DMS53 treated with DMSO at 0.1 percent for 48 hours (cell line): ENCODE results near the gene AHCY.
"Not testable (repeated sequence)": the region's sequence is repeated elsewhere in the genome, so short reads cannot be mapped to it uniquely, and the experiment has no call there.

Experiments
- DNase-seq: peaks from one replicate; lab custom pipeline; 2025; ENCODE audit not compliant: unreplicated experiment; lab: John Stamatoyannopoulos, UW

The AHCY gene

DNA sequence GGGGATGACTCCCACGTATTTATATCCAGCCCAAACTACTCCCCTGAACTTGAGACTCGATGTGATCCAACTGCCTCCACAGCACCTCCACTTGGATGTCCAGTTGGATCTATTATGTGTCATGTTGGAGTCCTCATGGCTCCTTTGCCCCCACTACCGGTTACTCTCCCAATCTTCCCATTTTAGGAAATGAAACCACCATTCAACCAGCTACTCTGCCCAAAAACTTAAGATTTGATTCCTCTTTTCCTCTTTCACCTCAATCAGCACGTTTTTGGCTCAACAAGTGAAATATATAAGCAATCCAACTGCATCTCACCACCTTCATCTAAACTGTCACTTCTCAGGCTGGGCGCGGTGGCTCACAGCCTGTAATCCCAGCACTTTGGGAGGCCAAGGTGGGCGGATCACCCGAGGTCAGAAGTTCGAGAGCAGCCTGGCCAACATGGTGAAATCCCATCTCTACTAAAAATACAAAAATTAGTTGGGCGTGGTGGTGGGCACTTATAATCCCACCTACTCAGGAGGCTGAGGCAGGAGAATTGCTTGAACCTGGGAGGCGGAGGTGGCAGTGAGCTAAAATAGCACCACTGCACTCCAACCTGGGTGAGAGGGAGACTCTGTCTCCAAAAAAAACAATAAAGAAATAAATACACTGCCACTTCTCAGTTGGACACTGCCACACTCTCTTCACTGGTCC lies 3.4 kb downstream of the AHCY start:
- DNase-seq = no peak

DNA sequence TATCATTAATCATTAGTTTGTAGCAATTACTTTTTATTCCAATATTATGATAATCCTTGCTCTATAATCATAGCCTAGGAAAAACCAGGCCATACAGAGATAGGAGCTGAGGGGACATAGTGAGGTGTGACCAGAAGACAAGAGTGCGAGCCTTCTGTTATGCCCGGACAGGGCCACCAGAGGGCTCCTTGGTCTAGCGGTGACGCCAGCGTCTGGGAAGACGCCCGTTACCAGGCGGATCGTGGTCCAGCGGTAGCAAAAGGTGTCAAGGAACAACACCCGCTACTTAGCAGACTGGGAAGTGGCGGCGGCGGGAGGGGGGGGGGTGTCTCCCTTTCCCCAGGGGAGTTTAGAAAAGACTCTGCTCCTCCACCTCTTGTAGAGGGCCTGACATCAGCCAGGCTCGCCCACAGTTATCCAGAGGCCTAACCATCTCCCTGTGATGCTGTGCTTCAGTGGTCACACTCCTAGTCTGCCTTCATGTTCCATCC lies 4.8 kb downstream of the AHCY start:
- DNase-seq = not testable (repeated sequence)

DNA sequence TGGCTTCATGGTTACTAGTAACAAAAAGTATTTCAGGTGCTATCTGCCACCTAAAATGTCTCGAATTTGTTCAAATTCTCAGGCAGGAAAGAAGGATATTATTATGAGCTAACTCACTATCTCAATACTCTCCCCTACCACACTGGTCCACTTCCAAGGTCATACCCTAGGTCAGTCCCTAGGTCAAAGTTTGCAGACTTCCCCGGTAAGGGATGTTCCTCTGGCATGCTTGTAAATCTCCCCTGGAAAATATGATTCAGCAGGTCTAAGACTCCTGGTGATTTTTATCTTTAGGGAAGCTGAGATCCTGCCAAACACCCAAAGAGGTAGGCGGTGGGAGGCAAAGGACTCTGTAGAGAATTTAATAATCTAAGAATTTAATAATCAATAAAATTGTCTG lies 6.7 kb downstream of the AHCY start:
- no peak for DNase-seq

DNA sequence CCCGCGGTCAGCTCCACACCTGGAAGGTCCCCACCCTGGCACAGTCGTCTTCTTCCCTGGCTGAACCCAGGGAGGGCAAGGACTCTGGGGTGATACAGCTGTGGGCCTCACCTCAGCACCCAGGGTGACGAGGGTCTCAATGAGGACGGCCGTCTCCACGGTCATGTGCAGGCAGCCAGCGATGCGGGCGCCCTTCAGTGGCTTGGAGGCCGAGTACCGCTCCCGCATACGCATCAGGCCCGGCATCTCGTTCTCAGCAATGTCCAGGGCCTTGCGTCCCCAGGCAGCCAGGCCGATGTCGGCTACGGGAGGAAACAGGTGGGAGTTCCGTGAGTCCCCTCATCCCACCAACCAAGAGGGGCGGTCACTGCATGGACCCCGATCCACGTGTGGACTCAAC lies 7.9 kb downstream of the AHCY start:
- no peak for DNase-seq

DNA sequence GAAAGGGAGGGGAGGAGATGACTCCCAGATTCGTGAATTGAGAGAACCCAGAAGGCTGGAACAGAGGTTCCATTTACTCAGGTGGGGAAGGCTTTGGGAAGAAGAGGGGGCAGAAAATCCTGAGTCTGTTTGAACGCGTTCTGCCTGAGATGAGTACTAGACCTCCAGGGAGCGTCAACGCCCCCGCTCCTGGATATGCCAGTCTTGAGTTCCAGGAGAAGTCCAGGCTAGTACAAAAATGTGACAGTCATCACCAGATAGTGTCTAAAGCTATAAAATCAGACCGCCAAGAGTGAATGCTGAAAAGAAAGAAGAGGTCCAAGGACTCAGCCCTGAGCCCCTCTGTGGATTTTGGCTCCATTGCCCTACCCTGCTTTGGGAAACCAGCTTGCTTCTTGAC lies 8.6 kb downstream of the AHCY start:
- DNase-seq = no peak

DNA sequence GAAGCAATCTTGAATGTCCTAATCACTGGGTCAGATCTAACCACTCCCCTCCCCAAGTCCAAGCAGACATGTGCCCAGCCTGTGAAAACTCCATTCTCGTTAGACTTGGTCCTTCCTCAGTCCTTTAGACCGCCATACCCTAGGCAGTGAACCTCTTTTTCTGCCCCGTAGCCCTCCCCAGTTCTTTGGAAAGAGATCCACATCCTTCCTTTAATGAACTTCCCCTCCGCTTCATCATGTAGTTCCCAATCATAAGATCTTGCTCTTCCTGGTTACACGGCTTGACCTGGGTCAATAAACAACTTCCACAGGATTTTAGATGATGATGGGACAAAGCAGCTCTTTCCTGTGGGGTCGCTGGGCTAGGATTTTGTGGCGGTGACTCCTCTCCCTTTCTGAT lies 9.6 kb downstream of the AHCY start:
- no peak for DNase-seq

DNA sequence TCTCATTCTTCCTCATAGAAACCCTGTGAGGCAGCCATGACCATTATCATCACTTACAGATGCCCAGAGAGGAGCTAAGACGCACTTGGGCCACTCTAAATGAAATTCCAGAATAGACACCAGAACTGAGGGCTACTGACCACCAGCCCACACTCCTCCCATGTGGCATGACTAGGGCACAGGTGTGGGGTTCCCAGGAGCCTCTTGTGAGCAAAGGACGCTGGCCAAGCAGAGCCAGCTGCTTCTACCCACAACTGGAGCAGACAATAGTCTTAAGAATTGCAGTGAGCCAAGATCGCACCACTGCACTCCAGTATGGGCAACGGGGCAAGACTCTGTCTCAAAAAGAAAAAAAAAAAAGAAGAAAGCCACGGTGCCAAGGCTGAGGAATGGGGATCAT lies 10.0 kb downstream of the AHCY start:
- DNase-seq = no peak

DNA sequence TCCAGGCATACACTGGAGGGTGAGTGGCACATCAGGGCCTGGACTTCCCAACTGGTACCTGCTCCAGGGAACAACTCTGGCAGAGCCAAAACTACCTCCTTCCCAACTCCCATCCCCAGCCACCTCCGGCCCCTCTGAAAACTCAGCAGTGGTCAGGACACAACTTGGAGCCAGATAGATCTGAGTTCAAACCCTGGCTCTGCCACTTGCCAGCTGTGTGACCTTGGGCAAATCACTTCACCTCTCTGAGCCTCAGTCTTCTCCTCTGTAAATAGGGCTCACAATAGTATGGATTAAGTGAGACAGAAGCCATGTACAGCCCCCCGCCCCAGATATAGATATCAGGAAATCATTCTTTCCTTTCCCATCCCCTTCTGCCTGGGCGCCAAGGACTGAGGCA lies 10.7 kb downstream of the AHCY start:
- DNase-seq = no peak

DNA sequence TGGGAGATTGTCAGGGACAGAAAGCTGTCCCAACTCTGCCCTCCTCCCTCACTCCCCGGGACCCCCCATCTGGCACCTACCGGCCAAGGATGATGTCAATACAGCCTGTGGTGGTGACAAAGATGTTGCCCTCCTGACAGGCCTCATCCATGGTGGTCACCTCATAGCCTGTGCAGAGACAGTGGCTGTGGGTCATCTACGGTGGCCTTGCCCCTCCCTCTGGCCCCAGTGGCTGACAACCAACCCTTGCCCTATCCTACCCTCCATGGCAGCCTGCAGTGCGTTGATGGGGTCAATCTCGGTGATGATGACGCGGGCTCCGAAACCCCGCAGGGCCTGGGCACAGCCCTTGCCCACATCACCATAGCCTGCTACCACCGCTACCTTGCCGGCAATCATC lies 12.7 kb downstream of the AHCY start:
- no peak for DNase-seq

DNA sequence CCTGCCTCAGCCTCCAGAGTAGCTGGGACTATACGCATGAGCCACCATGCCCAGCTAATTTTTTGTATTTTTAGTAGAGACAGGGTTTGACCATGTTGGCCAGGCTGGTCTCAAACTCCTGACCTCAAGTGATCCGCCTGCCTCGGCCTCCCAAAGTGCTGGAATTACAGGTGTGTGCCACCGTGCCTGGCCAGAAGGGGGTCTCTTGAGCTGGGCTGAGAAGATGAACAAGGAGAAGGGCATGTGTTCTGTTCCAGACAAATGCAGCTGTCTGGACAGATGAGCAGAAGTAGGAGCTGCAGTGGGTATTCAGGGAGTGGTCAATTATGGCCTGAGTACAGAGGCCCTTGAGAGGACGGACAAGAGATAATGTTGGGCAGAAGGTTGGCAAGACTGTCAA lies 15.7 kb downstream of the AHCY start:
- DNase-seq = not testable (repeated sequence)

DNA sequence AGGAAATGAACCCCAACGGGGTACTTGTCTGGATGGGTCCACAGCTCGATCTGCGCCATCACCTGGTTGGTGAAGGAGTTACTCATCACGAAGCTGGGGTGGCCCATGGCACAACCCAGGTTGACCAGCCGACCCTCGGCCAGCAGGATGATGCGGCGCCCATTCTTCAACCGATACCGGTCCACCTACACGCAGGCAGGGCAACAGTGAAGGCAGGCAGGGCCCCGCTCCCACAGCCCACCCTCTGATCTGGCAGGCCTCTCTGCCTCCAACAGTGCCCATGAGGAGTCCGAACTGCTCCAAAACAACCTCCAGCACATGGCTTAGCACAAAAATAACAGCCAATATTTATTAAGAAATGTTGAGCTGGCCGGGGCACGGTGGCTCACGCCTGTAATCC lies 17.7 kb downstream of the AHCY start:
- no peak for DNase-seq

DNA sequence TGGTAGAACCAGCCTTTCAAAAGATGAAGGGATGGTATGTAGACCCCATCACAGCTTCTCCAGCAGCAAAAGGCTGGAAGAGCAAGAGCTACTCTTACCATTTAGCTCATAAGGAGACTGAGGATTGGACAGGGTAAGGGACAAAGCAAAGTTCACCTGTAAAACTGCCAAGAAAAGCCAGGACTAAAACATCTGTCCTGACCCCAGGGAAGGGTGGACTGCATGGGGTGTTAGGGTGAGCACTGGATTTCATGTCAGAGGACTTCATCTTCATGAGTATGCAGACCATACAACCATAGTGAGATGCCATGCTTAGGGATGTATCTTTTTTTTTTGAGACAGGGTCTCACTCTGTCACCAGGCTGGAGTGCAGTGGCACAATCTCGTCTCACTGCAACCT lies 19.3 kb downstream of the AHCY start:
- DNase-seq = no peak

DNA sequence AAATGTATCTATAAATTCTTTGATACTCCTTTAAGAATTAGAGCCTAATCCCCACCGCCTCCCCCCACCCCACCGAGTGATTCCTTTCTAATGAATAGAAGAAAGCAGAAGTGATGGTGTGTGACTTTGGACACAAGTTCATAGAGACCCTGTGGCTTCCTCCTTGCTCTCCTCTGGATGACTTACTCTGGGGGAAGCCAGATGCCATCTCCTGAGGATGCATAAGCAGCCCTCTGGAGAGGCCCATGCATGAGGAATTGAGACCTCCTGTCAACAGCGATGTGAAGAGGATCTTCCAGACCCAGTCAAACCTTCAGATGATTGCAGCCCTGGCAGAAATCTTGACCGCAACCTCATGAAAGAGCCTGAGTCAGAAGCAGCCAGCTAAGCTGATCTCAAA lies 21.1 kb downstream of the AHCY start:
- DNase-seq = no peak

DNA sequence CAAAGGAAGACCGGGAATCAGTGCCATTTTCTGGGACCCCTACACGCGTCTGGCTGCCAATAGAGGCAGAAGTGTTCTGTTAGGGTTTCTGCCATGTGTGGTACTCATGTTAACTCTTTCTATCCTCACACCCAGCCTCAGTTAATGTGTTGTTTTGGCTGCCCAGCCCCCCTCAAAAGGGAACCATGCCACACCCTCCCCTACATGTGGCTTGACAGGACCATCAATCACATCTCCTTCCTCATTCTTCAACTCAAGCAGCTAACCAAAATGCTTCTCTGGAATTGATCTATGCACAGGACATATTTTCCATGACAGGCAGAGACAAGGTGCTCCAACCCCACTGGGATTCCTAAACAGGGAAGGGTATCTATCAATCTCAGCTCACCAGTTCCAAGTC lies 22.0 kb downstream of the AHCY start:
- no peak for DNase-seq

DNA sequence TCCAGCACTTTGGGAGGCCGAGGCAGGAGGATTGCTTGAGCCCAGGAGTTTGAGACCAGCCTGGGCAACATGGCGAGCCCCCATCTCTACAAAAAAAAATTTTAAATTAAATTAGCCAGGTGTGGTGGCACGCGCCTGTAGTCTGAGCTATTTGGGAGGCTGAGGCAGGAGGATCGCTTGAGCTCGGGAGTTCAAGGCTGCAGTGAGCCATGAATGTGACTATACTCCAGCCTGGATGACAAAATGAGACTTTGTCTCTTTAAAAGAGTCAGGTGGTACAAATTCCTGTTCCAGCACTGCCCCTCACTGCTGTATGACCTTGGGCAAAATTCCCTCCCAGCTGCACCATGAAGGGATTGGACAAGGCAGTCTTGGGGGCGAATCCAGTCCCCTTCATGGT lies 28.5 kb downstream of the AHCY start:
- no peak for DNase-seq

DNA sequence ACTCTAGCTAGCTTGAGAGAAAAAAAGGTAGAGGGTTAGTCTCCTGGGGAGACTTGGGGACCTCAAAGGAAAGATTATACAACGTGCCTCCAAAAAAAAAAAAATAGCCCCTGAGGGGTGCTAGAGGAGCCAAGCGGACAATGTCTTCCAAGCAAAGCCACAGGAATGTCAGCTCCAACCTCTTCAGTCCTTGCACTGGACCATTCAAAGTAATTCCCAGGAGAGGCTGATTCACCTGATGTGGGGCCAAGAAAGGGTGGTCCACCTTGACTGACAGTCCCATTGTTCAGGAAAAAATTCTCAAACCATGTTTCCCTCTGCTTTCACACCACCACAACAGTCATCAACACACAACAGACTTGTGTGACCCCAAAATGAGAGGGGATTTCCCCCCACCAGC lies 31.2 kb downstream of the AHCY start:
- DNase-seq = no peak

DNA sequence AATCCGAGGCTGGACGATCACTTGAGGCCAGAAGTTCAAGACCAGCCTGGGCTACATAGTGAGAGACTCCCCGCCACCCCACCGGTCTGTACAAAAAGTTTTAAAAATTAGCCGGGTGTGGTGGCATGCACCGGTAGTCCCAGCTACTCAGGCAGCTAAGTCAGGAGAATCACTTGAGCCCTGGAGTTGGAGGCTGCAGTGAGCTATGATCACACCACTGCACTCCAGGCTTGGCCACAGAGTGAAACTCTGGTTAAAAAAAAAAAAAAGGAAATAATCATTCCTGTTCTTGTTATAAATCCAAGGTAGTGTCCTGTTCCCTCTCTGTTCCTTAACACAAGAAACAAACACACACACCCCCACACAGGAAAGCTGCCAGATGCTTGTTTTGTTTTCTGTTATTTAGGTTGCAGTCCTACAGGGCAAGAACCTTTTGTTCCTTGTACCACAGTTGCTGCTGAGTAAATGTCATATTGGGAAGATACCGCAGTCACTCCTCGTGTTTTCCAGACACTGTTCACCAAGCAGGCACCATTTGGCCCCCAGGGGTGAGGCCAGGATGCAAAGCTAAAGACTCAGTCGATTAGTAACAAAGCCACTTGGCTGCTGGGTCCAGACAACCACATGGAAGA lies 33.0 kb downstream of the AHCY start:
- no peak for DNase-seq

DNA sequence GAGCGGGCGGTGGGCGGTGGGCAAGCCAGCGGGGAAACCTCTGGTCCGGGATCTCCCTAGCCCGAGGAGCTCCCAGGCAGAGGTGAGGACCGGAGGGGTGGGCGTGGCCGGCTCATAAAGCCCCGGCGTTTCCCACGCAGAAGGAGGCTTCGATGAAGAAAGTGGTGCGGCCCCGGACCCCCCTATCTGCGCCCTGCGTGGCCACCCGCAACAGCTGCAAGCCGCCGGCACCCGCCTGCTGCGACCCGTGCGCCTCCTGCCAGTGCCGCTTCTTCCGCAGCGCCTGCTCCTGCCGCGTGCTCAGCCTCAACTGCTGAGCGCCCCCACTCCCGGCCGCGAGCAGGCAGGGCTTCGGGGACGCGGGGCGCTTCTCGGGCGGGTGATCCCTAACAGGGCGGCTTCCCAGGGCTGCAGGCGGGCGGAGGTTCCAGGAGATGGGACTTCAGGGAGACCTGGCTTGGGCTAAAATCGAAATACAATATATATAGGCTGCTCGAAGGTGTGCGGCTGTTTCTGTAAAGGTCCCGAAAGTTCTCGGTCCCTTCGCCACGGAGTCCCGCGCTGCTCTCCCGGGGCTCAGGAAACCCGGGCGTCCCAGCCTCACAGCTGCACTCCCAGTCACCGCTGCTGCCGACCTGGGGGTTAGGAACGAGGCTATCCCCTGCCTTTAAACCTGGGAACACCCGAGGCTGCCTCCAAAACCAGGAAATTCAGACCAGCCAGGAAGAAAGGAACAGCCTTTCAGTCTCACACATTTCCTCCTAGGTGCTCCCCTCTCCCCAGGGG lies 34.1 kb downstream of the AHCY start:
- no peak for DNase-seq

DNA sequence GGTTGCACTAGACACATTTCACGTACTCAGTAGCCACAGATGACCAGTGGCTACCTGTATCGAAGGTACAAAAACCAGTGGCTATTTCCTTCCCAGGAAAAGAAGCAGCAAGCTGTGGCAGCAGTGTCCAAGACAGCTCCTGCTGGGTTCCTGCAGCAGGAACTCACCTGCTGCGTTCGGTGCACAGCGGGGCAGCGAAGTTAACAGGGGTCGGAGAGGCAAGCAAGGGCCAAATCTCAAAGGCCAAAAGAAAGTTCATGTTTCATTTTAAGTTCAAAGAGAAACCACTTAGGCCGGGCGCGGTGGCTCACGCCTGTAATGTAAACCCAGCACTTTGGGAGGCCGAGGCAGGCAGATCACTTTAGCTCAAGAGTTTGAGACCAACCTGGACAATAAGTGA lies 35.0 kb downstream of the AHCY start:
- no peak for DNase-seq

DNA sequence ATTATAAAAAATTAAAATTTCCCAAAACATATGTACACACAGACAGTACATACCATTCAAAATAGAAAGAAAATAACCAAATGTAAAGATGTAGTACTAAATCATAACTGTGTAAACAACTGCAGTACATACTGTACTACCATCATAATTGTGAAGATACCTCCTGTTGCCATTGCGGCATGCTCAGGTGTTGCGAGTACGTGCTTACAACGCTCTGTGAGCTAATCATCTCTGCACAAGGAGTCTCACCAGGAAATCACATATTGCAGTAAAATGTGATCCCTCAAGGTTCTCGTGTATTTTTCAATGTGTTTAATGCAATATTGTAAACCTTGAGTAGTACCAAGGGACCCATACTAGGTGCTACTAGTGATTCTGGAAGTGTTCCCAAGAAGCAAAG lies 39.0 kb downstream of the AHCY start:
- no peak for DNase-seq

DNA sequence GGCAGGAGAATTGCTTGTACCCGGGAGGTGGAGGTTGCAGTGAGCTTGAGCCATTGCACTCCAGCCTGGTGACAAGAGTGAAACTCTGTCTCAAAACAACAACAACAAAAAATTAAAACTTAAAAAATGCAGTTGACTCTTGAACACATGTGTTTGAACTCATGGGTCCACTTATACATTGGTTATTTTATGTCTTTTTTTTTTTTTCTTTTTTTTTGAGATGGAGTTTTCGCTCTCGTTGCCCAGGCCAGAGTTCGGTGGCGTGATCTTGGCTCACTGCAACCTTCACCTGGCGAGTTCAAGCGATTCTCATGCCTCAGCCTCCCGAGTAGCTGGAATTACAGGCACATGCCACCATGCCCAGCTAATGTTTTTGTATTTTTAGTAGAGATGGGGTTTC lies 39.7 kb downstream of the AHCY start:
- not testable (repeated sequence) for DNase-seq
